ENCODE data around the gene DDX56. TPM values are rescaled to one million over a fixed set of nuclear protein-coding genes. Genes with fewer than 3 reads are reported as not detected.

Gene DDX56
- polyA plus RNA-seq, 1 experiment, result 45.9 TPM

- TF ChIP-seq, protein P1, sequence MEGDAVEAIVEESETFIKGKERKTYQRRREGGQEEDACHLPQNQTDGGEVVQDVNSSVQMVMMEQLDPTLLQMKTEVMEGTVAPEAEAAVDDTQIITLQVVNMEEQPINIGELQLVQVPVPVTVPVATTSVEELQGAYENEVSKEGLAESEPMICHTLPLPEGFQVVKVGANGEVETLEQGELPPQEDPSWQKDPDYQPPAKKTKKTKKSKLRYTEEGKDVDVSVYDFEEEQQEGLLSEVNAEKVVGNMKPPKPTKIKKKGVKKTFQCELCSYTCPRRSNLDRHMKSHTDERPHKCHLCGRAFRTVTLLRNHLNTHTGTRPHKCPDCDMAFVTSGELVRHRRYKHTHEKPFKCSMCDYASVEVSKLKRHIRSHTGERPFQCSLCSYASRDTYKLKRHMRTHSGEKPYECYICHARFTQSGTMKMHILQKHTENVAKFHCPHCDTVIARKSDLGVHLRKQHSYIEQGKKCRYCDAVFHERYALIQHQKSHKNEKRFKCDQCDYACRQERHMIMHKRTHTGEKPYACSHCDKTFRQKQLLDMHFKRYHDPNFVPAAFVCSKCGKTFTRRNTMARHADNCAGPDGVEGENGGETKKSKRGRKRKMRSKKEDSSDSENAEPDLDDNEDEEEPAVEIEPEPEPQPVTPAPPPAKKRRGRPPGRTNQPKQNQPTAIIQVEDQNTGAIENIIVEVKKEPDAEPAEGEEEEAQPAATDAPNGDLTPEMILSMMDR (IDR thresholded peaks at IDR 0.05; ENCODE audit: low read depth, low read length), result no peak
- POLR2A ChIA-PET, result no interaction called here
- CTCF ChIA-PET, result no interaction called here
- DNase-seq (ENCODE audit: low read depth, low spot score), result no peak
- Histone ChIP-seq H3K9me3 (ENCODE audit: control insufficient read depth, insufficient read depth, low read length) (no peaks in the 10 kb centered on the region), H3K27ac (ENCODE audit: low read depth, low read length) (no peak overlapping the region), H3K4me3 (ENCODE audit: low read depth, low read length) (no peak overlapping the region), H3K27me3 (ENCODE audit: control insufficient read depth, insufficient read depth, low read length) (no peaks in the 10 kb centered on the region)
These were observed 45.0 kb upstream of the DDX56 start for GRCh38 chr7:44618753-44619152.

GRCh38 chr7:44618045-44618444, 44.3 kb upstream of the DDX56 start:
- TF ChIP-seq, protein P1 (IDR thresholded peaks at IDR 0.05; ENCODE audit: low read depth, low read length), result no peak
- Histone ChIP-seq H3K4me3 (ENCODE audit: low read depth, low read length) (no peak overlapping the region), H3K27me3 (ENCODE audit: control insufficient read depth, insufficient read depth, low read length) (no peaks in the 10 kb centered on the region), H3K9me3 (ENCODE audit: control insufficient read depth, insufficient read depth, low read length) (no peaks in the 10 kb centered on the region), H3K27ac (ENCODE audit: low read depth, low read length) (no peak overlapping the region)
- ChIA-PET CTCF (no interaction called here), POLR2A (no interaction called here)
- no peak for DNase-seq (ENCODE audit: low read depth, low spot score)

GRCh38 chr7:44617225-44617890, 43.6 kb upstream of the DDX56 start:
- TF ChIP-seq, protein P1 (IDR thresholded peaks at IDR 0.05; ENCODE audit: low read depth, low read length), result no peak
- H3K4me3 ChIP-seq (ENCODE audit: low read depth, low read length), result no peak overlapping the region
- H3K9me3 ChIP-seq (ENCODE audit: control insufficient read depth, insufficient read depth, low read length), result no peaks in the 10 kb centered on the region
- DNase-seq (ENCODE audit: low read depth, low spot score), result no peak
- H3K27ac ChIP-seq (ENCODE audit: low read depth, low read length), result peak overlapping the region; percentile 63
- ChIA-PET POLR2A (interaction anchor here (0.6 kb wide), 1 partner anchor 35 kb away, joined by 3 read pairs; the partner anchor contains the start of gene TMED4), CTCF (interaction anchor here (1.0 kb wide), 1 partner anchor 53 kb away, joined by 3 read pairs; no protein-coding TSS in a partner anchor)
- H3K27me3 ChIP-seq (ENCODE audit: control insufficient read depth, insufficient read depth, low read length), result no peaks in the 10 kb centered on the region

- Histone ChIP-seq H3K27ac (ENCODE audit: low read depth, low read length) (no peak overlapping the region), H3K4me3 (ENCODE audit: low read depth, low read length) (no peak overlapping the region), H3K27me3 (ENCODE audit: control insufficient read depth, insufficient read depth, low read length) (no peaks in the 10 kb centered on the region), H3K9me3 (ENCODE audit: control insufficient read depth, insufficient read depth, low read length) (no peaks in the 10 kb centered on the region)
- TF ChIP-seq, protein P1 (IDR thresholded peaks at IDR 0.05; ENCODE audit: low read depth, low read length), result no peak
- ChIA-PET CTCF (interaction anchor here (1.0 kb wide), 1 partner anchor 52 kb away, joined by 3 read pairs; no protein-coding TSS in a partner anchor), POLR2A (interaction anchor here (0.7 kb wide), 1 partner anchor 9 kb away, joined by 6 read pairs; no protein-coding TSS in a partner anchor)
- no peak for DNase-seq (ENCODE audit: low read depth, low spot score)
These were observed 42.8 kb upstream of the DDX56 start for GRCh38 chr7:44616545-44616944.

DNA sequence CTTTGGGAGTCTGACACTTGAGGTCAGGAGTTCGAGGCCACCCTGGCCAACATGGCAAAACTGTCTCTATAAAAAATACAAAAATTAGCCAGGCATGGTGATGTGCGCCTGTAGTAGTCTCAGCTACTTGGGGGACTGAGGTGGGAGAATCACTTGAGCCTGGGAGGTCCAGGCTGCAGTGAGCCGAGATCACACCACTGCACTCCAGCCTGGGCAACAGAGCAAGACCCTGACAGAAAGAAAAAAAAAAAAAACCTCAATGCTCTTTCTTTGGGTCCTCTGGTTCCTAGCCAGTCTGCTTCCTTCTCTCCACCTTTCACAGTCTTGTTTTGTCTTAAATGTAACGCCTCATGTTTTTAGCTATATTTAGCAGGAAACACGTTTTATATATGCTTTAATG, 42.1 kb upstream of the DDX56 start:
- TF ChIP-seq, protein P1 (IDR thresholded peaks at IDR 0.05; ENCODE audit: low read depth, low read length), result no peak
- ChIA-PET POLR2A (interaction anchor here (0.7 kb wide), 1 partner anchor 10 kb away, joined by 6 read pairs; no protein-coding TSS in a partner anchor), CTCF (no interaction called here)
- no peaks in the 10 kb centered on the region for H3K9me3 ChIP-seq (ENCODE audit: control insufficient read depth, insufficient read depth, low read length)
- DNase-seq (ENCODE audit: low read depth, low spot score), result no peak
- no peak overlapping the region for H3K4me3 ChIP-seq (ENCODE audit: low read depth, low read length)
- H3K27ac ChIP-seq (ENCODE audit: low read depth, low read length), result no peak overlapping the region
- H3K27me3 ChIP-seq (ENCODE audit: control insufficient read depth, insufficient read depth, low read length), result no peaks in the 10 kb centered on the region

Measured in AG04450 (cell line).